Mesothelial cell of epicardium (in vitro differentiated cells): ENCODE measurements around the gene HOXC11. TPM values are rescaled to one million over a fixed set of nuclear protein-coding genes. Genes with fewer than 3 reads are reported as not detected.

ENCODE experiments used
- DNase-seq, 2 experiments: peaks; one replicate each; pipeline ENCODE4 v3.0.0; 2021; ENCODE audit warnings: low spot score in 2 of 2; ENCODE audit not compliant: unreplicated experiment in 2 of 2
- H3K27ac Mint-ChIP-seq: 2 replicates; pipeline ENCODE4 v1.8.0; 2021; ENCODE audit warnings: mixed read lengths
- H3K27me3 Mint-ChIP-seq: 2 replicates; pipeline ENCODE4 v1.8.0; 2021; ENCODE audit warnings: low read depth, mixed read lengths
- H3K36me3 Mint-ChIP-seq: 2 replicates; pipeline ENCODE4 v1.8.0; 2021; ENCODE audit warnings: mixed read lengths
- H3K4me1 Mint-ChIP-seq: 2 replicates; pipeline ENCODE4 v1.8.0; 2021; ENCODE audit warnings: mixed read lengths
- H3K4me3 Mint-ChIP-seq: 2 replicates; pipeline ENCODE4 v1.8.0; 2021; ENCODE audit warnings: mild to moderate bottlenecking, moderate library complexity, mixed read lengths
- H3K9me3 Mint-ChIP-seq: 2 replicates; pipeline ENCODE4 v1.8.0; 2021; ENCODE audit warnings: mixed read lengths
- total RNA-seq: library from RNA; stranded (reverse); gene quantifications from 3 replicates; pipeline ENCODE4 v1.2.1, GENCODE V29; 2021
- TF ChIP-seq, protein P1 (sequence below): fragments of 200-600 bp; sonication (generic); IDR thresholded peaks from one replicate; pipeline ENCODE4 v1.5.0; 2021; ENCODE audit warnings: antibody characterized with exemption; ENCODE audit not compliant: unreplicated experiment

The HOXC11 gene
- total RNA-seq, 1 donor from 2014 or later, result 0.60 TPM

DNA sequence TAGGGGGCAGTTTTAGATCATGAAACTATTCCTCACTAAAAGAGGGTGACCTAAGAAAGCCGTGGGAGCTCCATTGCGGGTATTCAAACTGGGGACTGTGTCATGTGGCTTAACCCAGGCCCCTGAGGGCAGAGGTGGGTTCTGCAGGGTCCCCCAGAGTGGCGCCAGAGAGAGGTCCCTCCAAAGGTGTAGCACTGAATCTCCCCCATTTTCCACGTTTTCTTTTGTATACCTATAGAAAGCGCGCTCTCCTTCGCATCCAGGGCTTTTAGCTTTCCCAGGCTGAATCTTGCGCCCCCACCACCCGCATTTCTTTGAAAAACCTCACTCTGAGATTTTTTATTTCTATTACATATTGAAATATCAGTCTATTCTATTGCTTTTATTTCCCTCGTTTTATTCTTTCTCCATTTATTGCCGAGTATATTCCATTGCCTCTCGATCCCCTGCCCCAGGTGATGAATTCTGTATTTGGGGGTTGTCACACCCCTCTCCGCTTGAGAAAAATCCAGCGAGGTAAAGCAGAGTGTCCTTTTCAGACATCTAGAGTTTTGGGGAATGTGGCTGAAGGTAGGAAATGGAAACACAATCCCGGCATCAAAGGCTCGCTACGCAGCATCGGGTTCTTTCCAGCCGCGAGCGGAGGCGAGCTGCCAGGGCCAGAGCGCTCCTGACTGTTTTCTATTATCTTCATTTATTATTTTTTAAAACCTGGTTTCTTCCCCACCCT lies 35.2 kb upstream of the HOXC11 start:
- Mint-ChIP-seq H3K27me3 (peaks cover 95% of the 10 kb centered on the region), H3K9me3 (no peaks in the 10 kb centered on the region), H3K4me1 (peaks cover 14% of the 10 kb centered on the region), H3K4me3 (peak overlapping the region; percentile 59), H3K36me3 (no peaks in the 10 kb centered on the region), H3K27ac (no peak overlapping the region)
- TF ChIP-seq, protein P1, sequence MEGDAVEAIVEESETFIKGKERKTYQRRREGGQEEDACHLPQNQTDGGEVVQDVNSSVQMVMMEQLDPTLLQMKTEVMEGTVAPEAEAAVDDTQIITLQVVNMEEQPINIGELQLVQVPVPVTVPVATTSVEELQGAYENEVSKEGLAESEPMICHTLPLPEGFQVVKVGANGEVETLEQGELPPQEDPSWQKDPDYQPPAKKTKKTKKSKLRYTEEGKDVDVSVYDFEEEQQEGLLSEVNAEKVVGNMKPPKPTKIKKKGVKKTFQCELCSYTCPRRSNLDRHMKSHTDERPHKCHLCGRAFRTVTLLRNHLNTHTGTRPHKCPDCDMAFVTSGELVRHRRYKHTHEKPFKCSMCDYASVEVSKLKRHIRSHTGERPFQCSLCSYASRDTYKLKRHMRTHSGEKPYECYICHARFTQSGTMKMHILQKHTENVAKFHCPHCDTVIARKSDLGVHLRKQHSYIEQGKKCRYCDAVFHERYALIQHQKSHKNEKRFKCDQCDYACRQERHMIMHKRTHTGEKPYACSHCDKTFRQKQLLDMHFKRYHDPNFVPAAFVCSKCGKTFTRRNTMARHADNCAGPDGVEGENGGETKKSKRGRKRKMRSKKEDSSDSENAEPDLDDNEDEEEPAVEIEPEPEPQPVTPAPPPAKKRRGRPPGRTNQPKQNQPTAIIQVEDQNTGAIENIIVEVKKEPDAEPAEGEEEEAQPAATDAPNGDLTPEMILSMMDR, result no peak
- DNase-seq, result no peak

DNA sequence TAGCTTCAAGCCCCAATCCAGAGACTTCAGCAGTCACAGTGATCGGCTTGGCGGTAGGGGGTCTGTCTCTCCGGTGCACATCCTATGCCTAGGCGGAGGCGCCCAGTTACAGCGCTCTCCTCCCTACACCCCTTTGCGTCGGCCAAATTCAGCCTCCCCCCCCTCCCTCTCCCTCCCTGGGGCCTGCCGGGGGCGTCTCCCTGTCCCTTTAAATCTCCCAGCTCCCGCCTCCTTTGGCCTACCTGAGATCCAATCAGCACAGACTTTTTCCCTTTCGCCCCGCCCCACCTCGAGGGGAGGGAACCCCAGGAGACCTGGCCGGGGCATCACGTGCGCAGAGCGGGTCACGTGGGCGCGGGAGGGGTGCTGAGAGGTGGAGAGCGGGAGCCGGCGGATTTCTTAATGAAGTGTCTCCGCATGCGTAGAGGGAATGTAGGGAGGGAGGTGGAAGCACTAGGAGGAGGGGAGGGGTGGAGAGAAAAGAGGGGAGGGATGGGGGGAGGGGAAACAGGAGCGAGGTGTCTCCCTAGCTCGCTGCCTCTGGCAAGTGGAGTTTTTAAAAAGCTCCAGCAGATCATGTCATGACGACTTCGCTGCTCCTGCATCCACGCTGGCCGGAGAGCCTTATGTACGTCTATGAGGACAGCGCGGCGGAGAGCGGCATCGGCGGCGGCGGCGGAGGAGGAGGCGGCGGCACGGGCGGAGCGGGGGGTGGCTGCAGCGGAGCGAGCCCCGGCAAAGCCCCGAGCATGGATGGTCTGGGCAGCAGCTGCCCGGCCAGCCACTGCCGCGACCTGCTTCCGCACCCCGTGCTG lies 34.4 kb upstream of the HOXC11 start, which contains the start of gene HOXC13:
HOXC13 (plus strand) TSS at position 506 of the 815 bp plus-strand sequence; CDS start at position 582, 76 bp downstream.
- no peaks in the 10 kb centered on the region for H3K9me3 Mint-ChIP-seq
- TF ChIP-seq, protein P1, result no peak
- peak; percentile 86 to 90 for DNase-seq
- peaks cover 95% of the 10 kb centered on the region for H3K27me3 Mint-ChIP-seq
- peak within 1 kb of the TSS; percentile 59 for H3K4me3 Mint-ChIP-seq
- peaks cover 2% of the 10 kb centered on the region for H3K36me3 Mint-ChIP-seq
- peak within 1 kb of the TSS; percentile 34 for H3K27ac Mint-ChIP-seq
- peaks cover 14% of the 10 kb centered on the region for H3K4me1 Mint-ChIP-seq

DNA sequence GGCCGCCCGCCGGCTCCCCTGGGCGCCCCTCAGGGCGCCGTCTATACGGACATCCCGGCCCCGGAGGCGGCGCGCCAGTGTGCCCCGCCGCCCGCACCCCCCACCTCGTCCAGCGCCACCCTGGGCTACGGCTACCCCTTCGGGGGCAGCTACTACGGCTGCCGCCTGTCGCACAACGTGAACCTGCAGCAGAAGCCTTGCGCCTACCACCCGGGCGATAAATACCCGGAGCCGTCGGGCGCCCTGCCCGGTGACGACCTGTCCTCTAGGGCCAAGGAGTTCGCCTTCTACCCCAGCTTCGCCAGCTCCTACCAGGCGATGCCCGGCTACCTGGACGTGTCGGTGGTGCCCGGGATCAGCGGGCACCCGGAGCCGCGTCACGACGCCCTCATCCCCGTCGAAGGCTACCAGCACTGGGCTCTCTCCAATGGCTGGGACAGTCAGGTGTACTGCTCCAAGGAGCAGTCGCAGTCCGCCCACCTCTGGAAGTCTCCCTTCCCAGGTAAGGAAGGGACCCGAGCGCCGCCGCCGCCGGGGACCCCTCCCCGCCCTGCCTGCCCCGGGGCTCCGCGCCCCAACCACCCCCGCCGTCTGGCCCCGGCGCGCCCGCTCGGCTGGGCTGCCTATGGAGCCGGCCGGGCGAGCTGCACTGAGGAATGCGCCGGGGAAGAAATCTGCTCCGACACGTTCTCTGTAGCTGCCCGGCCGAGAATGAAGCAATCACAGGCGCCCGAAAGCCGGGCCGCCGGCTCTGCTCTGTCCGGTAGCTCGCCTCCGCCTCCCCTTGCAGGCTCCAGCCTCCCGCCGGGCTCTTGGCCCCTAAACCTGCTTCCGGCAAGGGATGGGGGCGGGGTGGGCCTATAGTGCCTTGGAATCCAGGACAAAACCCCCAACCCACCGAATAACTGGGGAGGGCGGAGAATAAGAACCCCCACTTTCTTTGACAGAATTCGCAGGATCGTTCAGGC lies 33.5 kb upstream of the HOXC11 start:
- peak in 1 of 2 experiments; percentile 72 for DNase-seq
- H3K27me3 Mint-ChIP-seq, result peaks cover 95% of the 10 kb centered on the region
- TF ChIP-seq, protein P1, result no peak
- no peak overlapping the region for H3K27ac Mint-ChIP-seq
- H3K9me3 Mint-ChIP-seq, result no peaks in the 10 kb centered on the region
- H3K4me1 Mint-ChIP-seq, result peaks cover 14% of the 10 kb centered on the region
- H3K36me3 Mint-ChIP-seq, result peaks cover 2% of the 10 kb centered on the region
- peak overlapping the region; percentile 55 for H3K4me3 Mint-ChIP-seq

DNA sequence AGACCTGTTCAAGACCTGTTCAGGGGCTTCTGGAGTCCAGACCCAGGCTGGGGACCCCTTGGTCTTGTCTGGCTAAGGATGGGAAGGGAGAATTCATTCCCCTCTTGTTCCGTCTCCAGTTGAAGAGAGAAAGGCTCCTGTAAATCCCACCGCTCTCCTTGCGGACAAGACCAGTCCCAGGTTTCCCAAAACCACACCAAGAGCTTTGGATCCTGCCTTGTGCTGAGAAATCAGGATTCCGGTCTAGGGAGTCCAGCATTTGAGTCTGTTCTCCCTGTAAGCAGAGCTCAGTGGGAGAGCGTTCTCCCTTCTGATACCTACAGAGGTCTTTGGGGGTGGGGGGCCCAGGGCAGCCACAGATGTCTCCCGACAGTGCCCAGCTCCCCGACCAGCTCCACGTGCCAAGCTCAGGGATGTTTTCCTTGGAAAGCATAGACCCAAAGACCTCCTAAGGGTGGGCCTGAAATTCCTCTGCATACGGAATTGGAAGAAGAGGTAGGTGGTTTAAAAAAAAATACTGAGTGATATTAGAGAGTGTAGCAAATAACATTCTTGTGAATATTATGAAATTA lies 32.4 kb upstream of the HOXC11 start:
- peaks cover 2% of the 10 kb centered on the region for H3K36me3 Mint-ChIP-seq
- TF ChIP-seq, protein P1, result no peak
- H3K9me3 Mint-ChIP-seq, result no peaks in the 10 kb centered on the region
- no peak overlapping the region for H3K27ac Mint-ChIP-seq
- no peak for DNase-seq
- H3K27me3 Mint-ChIP-seq, result peaks cover 95% of the 10 kb centered on the region
- H3K4me1 Mint-ChIP-seq, result peaks cover 14% of the 10 kb centered on the region
- H3K4me3 Mint-ChIP-seq, result peak overlapping the region; percentile 28

DNA sequence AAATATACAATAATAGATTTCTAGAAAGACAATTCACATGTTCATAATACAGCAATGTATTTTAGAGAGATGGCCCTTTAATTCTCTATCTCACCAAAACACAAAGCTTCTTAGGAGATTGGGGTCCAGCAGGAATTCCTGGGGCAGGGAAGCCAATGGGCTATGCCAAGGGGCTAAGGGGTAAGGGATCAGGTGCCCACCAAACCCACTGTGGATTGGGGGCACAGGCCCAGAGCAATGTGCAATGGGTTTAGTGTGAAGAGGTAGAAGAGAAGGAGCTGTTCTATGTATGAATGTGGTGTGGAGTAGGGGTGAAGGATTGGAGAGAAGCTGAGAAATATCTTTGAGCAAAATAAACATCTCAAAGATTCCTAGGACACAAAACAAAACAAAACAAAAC lies 31.7 kb upstream of the HOXC11 start:
- H3K9me3 Mint-ChIP-seq, result no peaks in the 10 kb centered on the region
- peaks cover 11% of the 10 kb centered on the region for H3K4me1 Mint-ChIP-seq
- DNase-seq, result no peak

More for the DNA sequence above, 31.7 kb upstream of the HOXC11 start:
- TF ChIP-seq, protein P1, result no peak
- H3K27ac Mint-ChIP-seq, result no peak overlapping the region
- H3K27me3 Mint-ChIP-seq, result peaks cover 95% of the 10 kb centered on the region
- H3K36me3 Mint-ChIP-seq, result peaks cover 2% of the 10 kb centered on the region
- H3K4me3 Mint-ChIP-seq, result no peak overlapping the region
